Stimulated activated CD8-positive, alpha-beta memory T cell treated with anti-CD3 and anti-CD28 coated beads, Interleukin-12 subunit alpha, Interleukin-12 subunit beta, amount 100 ng/mL, for 4 hours (primary cell): Measurements from ENCODE around the gene KCNT2.

Experiments used
- DNase-seq: peaks from one replicate; pipeline ENCODE4 v3.0.0-alpha.2; 2020; ENCODE audit warnings: low read depth

The KCNT2 gene

DNA sequence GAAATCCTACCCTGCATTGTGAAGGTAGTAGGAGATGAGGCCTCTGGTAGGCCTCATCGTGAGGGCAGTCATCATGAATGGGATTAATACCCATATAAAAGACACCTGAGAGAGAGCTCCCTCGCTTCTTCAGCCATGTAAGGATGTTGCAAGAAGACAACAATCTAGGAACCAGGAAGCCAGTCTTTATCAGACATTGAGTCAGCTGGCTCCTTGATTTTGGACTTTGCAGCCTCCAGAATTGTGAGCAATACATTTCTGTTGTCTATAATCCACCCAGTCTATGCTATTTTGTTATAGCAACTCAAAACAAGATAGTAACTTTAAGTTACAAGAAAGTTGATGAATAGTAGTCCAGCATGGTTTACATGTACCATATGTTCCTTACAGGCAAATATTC lies 208.5 kb downstream of the KCNT2 start:
- DNase-seq = no peak

DNA sequence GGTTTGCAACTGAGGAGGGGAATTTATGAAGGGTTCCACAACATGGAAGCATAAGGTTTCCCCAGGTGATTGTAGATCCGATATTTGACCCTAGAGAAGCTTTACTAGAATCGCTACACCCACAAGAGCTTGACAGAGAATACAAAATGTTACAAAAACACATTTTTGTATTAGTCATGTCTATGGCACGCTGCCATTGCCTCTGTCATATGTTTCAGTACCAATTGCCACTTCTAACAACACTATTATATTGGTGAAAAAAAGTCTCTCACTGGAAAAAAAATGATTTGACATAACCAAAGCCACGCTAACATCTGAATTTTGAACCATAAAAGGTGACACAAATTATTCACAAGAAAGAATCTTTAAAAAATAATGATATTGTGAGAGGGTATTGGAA lies 214.5 kb downstream of the KCNT2 start:
- DNase-seq = no peak

DNA sequence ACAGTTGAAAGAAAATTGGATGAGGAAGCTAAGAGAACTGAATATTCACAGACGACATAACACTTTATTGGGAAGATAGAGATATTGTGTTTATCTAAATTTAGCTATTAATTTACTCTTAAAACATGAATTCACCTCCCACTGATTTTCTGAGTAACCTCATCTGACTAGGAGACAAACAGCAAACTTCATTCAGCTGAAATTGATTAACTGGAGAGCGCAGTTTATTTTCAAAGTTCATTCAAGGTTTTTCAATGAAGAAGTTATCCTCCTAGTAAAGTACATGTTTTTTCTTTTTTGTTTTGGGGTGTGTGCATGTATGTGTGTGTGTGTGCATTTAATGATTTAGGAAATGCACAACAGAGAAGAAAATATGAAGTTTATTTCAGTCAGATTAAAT lies 215.0 kb downstream of the KCNT2 start:
- DNase-seq = no peak

DNA sequence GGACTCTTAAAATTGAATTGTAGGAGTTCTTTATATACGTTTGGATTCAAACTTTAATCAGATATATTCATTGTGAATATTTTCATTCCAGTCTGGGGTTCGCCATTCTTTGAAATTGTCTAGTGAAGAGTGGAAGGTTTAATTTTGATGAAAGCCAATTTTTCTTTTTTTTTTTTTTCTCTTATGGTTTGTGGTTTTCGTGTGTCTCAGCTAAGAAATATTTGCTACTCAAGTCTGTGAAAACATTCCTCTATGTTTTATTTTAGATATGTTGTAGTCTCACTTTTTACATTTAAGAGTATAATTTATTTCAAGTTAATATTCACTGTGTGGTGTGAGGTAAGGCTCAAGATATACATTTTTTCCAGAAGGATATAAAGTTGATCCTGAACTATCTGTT lies 220.5 kb downstream of the KCNT2 start:
- DNase-seq = no peak

DNA sequence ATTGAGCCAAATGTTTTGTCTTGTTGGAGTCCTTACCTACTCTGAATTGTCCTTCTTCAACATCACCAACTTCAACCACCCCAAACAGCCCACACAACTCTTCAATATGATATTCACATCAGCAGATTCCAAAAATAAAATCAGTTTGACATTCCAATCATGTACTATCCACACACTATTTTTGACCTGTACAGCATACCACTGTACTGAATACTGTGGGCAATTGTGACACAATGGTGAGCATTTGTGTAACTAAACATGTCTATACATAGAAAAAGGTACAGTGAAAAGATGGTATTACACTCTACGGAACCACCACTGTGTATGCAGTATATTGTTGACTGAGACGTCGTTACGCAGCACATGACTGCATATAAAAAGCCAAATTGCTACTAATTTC lies 223.1 kb downstream of the KCNT2 start:
- no peak for DNase-seq

DNA sequence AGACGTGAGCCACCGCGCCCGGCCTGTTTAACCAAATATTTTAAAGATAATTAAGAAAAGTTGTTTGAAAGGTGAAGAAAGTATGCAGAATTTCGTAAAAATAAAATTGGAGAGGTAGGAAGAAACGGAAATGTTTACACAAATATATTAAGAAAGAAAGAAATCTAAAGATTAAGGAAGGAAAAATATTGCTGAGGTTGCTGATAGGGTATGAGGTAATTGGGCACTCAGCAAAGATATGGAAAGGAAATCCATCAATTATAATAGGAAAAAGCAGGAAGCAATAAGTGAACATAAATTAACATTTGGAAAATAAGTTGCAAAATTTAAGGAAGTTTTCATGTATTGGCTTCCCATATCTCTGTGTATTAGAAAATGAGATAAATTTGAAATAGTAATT lies 225.9 kb downstream of the KCNT2 start:
- DNase-seq = no peak

DNA sequence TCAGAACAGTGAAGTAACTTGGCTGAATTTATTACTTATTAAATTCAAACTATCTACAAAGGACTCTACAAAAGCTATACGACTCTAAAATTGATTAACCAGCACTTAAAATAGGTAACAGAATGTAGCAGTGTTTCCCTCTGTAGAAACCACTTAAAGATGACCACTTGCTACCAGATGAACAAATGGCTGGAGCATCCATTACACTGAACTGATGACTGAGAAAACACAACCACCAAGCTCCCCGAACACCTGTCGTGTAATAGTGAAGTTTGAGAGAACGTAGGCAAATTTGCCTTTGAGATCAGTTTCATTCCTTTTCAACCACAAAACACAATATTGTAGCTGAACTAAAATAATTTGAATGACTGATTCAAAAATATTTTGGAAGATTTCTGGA lies 226.7 kb downstream of the KCNT2 start:
- DNase-seq = no peak

DNA sequence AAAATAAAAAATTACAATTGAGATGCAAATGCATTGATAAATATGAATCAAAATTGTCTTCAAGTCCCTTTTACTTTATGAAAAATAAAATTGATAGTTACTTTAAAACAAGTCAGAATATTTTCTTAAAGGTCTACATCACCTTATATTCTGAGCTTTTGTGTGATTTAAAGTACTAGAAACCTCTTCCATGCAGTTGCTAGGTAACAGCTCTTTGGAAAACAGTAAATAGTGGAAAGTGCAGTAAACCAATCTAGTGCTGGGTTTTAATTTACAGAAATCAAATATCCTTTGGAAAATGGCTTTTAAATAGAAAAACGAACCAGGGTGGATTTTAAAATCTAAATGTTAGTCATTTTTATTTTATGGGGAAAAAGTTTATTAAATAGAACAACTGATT lies 227.9 kb downstream of the KCNT2 start:
- no peak for DNase-seq

DNA sequence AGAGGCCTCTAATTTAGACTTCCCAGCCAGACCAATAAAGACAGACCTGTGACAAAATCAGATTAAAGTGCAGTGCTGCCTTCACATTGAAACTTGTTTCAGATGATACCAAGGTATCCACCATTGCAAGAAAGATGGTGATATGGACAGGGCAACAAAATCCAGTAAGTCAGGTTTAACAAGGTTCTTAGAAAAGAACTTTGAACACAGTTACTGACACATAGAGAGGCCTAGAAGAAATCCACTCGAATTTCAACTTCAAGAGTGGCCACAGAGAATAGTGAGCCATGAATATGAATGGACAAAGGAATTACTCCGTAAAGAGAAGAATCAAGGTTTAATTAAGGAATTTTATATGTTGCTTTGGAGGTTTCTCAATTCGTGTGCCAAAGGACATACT lies 230.4 kb downstream of the KCNT2 start:
- DNase-seq = no peak

DNA sequence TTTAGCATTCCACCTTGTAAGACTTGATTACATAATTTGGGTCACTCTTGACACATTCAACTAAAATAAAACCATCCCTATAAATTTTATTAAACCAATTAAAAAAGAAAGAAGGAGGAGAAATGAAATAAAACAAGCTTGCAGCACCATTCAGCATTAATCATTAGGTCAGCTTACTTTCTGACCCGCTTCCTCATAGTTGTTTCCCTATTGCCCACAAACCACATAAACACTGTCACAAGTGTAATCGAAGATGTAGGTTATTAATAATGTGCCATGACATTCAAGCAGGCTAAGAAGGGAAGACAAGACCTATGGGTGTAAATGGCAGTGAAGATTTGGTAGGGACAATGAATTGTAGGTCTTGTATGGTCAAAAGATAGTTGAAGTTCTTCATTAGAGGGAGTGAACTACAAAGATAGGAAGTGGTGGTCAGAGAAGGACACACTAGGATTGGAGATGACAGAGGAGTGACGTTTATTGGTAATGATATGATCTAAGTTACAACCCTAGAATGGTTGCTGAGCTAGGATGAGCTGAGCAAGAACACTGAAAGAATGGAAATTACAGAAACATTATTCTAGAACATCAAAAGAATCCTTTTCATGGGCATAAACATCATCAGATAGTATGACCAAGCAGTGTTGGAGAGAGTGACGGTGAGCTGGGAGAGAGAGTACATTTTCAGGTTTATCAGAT lies 231.5 kb downstream of the KCNT2 start:
- no peak for DNase-seq

DNA sequence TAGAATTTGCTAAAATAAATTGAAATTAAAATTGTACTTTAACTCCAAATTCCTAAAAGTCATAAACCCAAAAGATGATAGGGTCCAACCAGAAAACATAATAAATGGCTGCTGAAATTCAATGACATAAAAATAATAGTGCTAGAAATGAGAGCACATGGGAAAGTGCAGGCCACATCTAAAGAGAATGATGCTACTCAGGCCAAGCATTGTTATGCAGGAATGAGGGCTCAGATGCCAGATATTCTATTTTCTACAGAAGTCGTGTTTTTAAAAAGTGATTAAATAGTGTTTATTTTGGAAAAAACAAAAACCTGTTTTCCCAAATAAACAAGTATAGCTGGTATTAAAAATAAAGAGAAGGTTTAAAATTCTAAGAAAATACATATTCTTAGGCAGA lies 234.4 kb downstream of the KCNT2 start:
- no peak for DNase-seq

DNA sequence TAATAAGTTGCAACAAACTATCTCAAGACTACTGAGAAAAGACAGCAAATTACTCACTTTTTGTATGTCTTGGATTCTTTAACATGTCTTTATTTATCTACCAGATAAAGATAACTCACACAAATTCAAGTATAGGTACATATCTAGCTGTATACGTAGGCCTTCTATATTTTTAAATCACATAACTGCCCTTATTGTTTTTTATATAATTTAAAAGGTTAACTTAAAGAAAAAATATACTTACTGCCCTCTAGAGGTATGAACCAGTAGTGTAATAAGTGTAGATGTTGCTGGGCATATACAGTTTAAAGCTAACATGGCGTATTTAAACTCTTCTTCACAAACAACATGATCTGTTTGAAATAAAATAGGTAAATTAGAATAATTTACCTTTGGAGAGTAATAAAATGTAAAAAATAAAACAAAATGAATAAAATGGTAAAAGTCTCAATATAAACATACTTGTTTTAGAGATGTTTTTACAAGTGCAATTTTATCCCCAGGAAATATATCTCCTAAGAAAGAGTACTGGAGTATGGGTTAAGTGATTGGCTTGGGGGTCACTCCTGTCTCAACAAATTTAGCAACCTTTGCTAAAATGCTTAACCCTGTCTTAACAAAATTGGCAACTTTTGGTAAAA lies 235.2 kb downstream of the KCNT2 start:
- DNase-seq = no peak

DNA sequence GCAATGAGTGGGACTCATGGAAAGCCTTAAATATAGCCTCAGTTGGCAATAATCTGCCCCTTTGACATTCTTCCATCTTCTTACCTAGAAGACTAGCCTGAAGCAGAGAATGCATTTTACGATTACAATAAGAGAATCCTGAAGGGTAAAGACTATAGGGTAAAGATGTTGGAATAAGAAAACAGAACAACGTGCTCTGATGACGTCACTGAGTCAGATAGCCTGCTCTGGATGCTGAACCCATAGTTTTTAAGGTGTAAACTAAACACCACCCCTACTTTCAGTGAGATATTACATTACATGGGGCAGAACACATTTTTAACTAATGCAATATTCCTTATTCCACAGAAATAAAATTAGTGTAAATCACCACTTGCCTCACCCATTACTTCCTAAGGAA lies 240.4 kb downstream of the KCNT2 start:
- DNase-seq = no peak

DNA sequence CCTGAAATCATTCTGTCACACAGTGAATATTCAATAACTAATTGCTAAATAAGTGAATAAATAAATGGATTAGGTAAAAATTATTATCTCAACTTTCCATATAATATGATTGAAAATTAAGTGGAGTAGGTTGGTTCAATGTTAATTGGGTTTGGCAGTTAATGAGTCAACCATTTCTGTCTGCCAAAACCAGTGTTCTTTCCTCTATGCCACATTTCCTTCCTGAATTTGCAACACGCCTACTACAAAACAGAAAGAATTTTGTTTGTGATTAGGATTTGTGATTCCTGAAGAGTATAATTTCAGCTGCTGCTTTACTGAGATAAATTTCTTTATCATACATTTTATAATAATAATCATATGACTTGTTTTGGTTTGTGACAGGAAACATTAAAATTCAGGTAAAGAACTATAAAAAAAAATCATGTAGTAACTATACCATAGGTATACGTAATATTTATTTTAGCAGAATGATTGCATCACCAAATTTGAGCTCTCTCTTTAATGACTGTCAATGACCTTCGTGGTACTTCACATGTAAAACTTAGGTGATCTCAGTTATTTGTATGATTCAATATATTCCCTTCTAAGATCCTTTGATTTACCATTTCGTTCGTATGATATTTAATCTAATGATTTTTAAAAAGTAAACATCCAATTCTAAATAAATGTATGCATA lies 241.3 kb downstream of the KCNT2 start:
- DNase-seq = no peak

DNA sequence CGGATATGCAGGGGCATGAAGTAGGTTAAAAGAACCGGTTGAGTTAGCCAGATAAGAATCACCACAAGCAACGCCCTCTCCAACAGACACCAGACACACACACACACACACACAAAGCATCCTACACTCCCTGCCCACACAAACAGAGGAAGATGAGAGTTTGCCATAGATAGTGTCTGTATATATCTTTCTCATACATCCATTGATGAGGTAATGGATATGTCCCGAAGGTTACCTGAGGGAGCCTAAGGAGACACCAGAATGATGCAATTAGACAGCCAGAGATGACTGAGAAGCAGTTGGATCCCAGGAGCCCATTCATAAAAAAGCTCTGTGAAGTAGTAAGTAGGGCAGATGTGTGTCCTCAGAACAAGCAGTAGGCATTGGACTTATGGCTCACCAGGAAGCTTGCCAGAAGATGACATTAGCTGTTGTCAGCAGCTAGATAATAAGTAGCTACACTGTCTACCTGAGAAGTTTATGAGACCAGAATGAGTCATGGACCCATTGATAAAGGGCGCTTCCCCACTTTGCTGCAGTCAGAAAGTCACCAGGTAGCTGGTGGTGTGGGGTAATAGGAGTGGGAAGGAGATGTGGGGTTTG lies 247.0 kb downstream of the KCNT2 start:
- no peak for DNase-seq

DNA sequence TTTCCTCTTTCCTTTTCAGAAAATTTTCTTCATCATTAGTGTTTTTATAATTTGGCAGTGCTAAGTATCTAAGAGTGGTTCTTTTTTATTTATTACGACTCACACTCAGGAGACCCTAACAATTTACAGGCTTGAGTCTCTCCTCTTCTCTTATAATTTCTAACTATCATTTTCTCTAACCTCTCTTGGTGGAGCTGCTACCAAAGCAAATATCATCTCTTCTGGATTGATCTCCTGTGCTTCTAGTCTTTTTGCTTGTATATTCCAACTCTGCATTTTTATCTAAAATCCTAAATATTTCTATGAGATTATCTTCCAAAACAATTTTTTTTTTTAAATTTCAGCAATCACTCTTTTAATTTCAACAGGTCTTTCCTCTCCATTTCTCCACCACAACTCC lies 250.3 kb downstream of the KCNT2 start:
- DNase-seq = no peak

DNA sequence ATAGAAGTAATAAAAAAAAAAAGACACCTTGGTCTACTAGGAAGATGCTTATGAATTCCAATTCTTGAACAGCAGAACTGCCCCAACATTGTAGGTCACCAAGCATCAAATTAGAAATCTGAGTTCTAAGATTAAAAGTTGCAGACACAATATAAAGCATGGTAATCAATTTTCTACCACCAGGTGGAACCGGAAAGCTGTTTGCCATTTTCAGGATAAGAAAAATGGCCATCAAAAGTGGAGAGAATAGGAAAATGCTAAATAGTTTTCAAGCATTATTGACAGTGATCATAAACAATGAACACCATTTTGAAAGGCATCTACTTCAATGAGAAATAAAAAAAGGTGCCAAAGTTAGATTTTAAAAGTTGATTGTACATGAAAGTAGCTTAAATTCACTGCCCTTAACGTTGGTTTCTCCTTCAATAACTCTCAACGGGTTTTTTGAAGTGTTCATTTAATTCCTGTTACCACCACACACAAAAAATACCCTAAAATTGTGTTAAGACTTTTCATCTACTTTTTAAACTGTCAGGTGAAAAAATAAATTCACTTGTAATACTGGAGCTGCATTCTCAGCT lies 252.9 kb downstream of the KCNT2 start:
- no peak for DNase-seq

DNA sequence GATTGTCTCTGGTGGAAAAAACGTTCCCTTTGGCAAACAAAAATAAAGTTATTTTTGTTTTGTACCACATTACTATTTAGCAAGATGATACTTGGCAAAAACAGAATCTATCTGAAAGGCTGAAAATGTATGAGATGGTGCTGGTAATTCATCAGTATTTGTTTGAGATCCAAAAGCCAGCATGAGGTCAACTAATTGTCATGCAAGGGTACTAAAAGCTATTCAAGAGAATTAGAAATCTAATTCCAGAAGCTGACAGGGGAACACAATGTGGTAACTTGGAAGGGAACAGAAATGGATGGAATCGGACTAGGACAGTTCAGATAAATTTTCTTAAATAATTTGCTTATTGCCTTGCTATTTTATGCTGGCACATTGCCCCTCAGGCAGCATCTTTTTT lies 263.8 kb downstream of the KCNT2 start:
- no peak for DNase-seq

DNA sequence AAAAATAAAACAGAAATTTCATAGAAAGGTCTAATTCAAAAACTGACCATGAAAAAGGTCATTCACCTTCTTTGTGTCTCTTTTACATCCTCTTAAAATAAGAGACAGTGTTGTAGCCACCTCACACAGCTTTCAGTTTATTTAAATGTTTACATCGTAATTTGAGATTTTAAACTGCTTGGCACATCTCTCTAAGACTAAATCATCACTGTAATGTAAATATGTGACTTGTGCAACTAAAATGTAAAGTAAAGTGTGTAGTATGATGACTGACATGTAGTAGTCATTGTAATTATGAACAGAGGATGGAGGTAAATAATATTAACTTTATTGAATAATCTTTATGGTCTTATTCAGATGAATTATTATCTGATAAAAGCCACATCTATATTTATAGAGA lies 283.9 kb downstream of the KCNT2 start:
- DNase-seq = no peak

DNA sequence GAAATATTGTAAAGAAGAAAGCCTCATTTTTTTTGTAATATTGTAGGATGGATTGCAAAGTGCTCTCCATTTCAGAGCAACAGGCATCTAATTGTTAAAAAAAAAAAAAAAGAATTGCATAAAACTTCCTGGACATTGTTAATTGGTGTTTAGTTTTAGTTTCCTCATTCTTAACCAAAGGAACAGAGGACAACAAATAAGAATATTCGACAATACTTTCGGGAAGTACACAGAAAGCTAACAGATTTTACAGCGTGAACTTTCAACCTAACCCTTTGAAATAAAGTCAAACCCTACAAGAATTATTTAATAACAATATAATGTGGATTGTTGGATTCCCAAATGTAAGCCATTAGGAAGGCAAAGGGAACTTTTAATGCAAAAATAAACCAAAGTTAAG lies 284.4 kb downstream of the KCNT2 start:
- no peak for DNase-seq

DNA sequence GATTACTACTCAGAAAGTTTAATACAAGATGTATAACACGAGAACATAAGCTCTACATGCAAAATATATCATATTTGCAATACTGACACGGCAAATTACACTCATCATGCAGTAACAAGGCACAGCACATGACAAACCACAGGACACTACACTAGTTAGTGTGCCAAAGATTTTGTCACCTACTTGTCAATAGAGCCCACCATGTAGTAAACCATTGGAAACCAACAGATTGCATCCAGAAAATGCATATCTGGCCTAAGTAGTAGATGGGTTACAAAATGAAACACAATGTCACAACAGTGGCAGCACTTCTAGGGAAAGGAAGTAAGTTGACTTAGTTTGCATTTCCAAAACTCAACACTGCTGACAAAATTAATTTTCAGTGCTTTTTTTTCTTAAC lies 288.9 kb downstream of the KCNT2 start:
- DNase-seq = no peak

DNA sequence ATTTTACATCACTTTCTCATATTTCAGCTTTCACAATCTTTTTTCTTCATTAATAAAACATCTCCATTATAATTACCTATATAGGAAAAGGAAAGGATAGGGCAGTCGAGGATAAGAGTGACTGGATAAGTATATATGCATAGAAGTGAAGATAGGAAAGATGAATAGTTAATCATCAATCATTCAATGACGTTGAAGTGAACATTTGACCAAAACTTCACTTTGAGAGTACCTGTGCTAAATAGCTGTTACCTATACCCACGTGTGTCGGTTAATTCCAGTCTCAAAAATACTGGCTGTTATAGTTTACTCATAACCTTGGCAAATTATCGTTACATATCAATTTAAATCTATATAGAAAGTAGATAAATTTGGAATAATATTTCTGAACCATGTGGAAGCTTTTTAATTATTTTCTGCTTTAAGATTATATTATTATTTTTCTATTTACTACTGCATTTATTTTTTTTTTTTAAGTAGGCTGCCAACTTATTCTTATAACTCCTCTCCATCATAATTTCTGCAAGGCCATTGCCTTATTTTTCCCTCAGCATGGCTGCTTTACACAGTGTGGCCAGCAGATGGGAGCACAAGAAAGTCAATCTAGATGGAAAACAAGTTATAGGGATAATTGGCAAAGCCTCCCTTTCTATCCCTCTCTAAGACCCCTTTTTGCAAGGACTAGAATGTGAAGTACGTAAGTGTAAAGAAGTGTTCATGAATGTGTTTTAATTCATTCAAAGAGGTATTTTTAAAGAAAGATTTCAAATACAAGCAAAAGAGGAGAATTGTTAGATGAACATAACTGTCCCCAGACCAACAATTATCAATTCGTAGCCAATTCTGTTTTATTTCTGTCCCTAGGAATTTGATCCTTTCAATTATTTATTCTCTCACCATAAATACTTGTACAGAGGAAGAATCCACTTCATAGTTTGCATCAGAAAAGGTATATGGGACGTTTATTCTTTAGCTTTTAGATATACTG lies 290.4 kb downstream of the KCNT2 start:
- no peak for DNase-seq
